SK-N-MC (cell line): Measurements from ENCODE around the gene TRAPPC6A.

Source experiments
- EZH2 ChIP-seq: fragments of 200-600 bp; sonication (generic); IDR thresholded peaks from one replicate; pipeline ENCODE4 v1.6.1; 2017; ENCODE audit warnings: antibody characterized with exemption
- POLR2AphosphoS5 ChIP-seq: IDR thresholded peaks from 2 replicates; pipeline ENCODE4 v1.6.1; 2012; ENCODE audit warnings: mild to moderate bottlenecking, low read depth, low read length, borderline replicate concordance

GRCh38 chr19:45205810-45206209 lies 27.8 kb upstream of the TRAPPC6A start:
- TF ChIP-seq POLR2AphosphoS5 (no peak), EZH2 (no peak)
